HG02798 (cell line): Measurements from ENCODE around the gene SPDYE4.

ENCODE experiments used
- ATAC-seq: cut with Tn5 transposase; IDR thresholded peaks from one replicate; pipeline ENCODE4 v1.9.1; 2021; ENCODE audit warnings: mild to moderate bottlenecking; ENCODE audit not compliant: unreplicated experiment, poor library complexity

SPDYE4 gene

DNA sequence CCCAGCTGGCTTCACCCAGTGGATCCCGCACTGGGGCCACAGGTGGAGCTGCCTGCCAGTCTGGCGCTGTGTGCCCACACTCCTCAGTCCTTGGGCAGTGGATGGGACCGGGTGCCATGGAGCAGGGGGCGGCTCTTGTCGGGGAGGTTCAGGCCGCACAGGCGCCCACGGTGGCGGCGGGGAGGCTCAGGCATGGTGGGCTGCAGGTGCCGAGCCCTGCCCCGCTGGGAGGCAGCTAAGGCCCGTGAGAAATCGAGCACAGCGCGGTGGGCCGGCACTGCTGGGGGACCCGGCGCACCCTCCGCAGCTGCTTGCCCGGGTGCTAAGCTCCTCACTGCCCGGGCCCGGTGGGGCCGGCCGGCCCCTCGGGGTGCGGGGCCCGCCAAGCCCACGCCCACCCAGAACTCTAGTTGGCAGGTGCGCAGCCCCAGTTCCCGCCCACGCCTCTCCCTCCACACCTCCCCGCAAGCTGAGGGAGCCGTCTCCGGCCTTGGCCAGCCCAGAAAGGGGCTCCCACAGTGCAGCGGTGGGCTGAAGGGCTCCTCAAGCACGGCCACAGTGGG lies 40.3 kb downstream of the SPDYE4 start:
- ATAC-seq: no peak

DNA sequence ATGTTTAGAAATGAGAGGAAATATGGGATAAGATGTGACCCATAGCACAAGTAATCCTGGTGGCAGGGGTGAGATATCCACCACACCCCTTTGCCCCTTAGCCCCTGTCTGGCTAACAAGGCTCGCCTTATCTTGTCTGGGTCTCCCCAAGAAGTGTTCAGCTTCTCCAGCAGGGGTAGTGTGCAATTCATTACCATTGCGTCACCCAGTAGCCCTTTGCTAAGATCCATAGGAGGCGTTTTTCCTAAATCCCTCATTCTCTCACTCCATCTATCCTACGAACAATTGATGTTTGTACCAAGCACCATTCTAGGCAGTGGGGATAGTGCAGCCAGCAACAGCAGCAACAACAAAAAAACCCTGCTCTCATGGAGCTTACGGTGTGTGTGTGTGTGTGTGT lies 44.5 kb downstream of the SPDYE4 start:
- ATAC-seq: no peak

DNA sequence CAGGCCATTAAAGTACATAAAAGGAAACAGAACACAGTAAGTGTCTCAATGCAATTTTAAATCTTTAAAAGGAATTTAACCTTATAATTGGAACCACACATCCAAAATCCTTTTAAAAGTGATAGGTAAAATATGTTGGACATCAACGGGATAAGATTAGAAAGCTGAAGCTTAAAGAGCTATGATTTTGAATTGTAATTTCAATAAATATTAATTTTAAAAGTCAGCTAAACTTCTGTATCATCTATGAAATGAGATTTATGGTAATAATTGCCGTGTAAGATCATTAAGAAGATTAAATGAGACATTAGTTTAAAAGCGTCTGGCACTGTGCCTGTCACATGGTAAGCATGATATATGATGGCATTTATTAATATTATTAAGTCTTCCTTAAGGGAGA lies 45.0 kb downstream of the SPDYE4 start:
- no peak for ATAC-seq

DNA sequence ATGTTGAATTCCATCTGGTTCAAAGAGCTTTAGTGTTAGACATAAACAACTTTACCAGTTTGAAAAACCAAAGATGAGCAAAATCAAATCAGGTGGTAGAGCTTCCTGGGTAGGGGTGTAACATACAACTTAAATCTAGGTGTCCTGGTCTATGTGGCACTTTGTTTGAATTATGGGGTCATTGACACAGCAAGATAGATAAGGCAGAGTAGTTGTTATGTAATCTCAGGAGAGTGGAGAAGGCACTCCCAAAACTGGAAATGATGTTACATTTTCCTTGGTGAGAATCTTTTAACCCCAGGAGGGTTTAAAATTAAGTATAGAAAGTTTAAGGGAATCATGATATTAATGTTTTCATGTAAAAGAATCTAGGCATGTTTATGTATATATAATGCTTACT lies 45.6 kb downstream of the SPDYE4 start:
- ATAC-seq: no peak

DNA sequence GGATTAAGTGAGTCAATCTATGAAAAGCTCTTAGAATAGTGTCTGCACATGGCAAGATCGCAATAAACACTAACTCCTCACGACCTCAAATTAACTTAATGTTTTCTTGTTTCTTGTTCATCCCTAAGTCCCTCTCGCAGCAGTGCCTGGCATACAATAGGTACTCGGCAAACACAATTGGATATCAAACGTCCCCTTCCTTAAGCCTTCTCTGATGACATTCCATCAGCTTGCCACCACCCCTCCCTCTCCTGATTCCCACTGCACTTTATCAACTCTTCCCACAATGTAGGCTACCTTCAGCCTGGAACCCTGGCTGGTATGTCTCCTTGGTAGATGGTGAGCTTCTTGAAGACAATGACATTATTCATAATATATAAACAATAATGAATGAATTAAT lies 47.1 kb downstream of the SPDYE4 start:
- no peak for ATAC-seq

DNA sequence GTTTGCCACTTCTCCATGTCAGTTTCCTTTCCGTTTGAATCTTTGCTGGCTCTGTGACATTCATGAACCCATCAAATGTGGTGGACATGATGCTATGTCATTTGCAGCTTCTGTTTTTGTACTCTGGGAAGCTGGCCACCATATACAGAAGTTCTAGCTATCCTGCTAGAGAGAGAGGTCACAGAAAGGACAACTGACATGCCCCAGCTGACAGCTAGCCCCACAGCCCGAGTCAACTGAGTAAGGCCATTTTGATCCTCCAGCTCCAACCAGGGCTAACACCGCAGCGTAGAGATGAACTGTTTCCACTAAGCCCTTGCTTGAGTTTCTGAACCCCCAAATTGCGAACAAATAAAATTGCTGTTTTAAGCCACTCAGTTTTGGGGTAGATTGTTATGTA lies 47.5 kb downstream of the SPDYE4 start:
- ATAC-seq: no peak

DNA sequence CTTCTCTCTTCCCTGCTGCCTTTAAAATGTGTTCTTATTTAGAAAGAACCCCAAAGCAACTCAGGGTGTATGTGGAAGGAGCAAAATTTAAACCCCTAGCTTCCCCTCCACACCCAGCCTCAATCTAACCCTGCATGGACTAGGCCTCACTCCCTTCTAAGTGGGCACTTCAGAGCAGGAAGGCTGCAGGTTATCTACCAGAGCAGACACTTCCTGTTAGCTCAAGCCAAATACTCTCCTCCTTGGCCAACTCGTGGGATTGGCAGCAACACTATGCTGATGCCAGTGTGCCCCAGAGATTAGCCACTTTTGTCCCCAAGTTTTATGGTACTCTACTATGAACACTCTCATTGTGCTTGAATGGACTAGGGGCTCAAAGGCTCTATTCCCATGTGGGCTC lies 49.3 kb downstream of the SPDYE4 start:
- ATAC-seq: no peak

DNA sequence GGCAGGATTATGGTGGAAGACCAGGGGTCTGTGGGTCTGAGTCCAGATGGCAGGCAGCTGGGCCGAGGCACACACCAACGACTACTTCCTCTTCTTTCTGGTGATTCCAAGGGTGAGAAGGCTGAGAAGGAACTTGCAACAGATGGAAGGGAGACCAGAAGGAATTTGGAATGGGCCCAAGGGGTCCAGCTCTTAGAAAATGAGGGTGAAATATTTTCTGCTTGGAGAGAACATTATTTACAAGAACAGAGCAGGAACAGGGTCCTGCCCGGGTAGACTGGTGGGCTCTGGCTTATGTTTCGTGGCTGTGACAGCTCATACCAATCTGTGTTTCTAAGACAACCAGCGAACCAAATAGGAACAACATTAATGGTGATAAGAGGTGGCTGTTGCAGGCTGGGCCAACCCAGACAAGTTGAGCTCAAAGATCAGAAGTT lies 50.3 kb downstream of the SPDYE4 start:
- no peak for ATAC-seq

DNA sequence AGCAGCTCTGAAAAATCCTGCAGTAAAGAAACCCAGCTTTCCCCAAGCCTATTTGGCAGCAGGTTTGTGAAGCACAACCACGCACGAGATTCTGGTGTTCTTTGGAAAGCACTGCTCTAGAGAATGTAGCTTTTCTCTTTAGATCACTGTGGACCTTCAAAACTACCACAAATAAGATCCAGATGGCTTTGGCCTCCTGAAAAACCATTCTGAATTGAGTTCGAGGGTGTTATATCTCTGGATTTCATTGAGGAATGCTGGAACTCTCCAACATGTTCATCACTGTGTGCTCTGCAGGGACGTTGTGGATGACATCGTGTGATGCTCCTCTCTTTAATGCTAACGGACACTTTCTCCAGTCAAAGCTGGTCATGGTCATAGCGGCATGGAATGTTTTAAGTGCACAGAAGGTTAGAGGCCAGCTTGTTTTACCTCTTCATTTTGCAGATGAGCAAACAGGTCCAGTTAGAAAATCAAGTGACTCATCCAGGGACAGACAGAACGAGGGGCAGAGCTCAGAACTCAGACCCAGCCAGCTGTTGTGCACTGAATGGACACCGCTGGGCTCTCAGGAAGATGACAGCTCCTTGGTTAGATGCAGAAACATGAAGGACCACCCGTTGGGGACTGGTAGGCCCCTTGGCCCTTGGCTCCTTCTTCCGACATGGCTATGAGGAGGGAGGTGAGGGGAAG lies 50.9 kb downstream of the SPDYE4 start:
- ATAC-seq: no peak

DNA sequence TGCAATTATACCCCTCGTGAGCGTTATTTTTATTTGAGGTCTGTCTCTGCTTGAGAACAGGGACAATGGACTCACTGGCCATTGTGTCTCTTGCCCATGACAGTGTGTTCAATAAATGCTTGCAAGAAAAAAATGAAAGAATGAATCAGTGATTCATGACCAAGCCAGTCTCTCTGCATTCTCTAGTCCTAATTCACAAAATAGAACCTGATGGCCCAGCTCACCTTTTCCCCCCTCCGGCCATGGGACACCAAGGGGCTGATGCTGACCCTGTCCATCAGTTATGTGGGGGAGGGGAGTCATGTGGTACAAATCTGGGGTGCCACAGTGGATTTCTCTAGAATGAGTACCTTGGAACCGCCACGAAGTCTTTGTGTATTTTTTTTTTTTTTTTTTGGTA lies 51.9 kb downstream of the SPDYE4 start:
- ATAC-seq: no peak

DNA sequence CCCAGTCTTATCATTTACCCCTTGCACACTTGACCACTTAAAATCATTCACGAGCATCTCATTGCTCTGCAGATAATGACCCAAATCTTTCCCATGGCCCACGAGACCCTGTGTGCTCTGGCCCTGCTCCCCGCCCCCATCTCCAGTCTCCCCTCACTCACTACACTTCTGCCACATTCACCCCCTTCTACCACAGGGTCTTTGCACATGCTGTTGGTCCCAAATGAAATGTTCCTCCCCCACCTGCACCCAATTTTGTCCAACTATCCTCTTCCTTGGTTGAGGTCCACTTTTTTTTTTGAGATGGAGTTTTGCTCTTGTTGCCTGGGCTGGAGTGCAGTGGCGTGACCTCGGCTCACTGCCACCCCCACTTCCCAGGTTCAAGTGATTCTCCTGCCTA lies 52.9 kb downstream of the SPDYE4 start:
- ATAC-seq: no peak

DNA sequence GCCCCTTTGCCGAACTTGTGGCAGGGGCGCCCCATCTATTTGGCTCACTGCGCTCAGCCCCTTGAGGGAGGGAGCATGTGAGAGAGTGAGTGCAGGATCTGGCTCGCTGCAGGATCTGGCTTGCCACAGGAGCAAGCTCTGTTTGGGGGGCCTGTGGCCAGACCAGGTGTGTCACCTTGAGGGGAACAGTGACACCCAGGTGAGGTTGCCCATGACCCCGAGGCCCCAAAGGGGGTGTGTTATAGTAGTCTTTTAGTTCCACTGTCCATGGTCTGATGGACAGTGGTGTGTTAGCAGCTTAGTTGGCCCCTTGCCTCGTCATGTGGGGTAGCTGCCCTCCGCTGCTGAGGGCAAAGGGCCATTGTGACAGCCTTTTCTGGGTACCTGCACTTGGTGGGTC lies 55.3 kb downstream of the SPDYE4 start:
- no peak for ATAC-seq

DNA sequence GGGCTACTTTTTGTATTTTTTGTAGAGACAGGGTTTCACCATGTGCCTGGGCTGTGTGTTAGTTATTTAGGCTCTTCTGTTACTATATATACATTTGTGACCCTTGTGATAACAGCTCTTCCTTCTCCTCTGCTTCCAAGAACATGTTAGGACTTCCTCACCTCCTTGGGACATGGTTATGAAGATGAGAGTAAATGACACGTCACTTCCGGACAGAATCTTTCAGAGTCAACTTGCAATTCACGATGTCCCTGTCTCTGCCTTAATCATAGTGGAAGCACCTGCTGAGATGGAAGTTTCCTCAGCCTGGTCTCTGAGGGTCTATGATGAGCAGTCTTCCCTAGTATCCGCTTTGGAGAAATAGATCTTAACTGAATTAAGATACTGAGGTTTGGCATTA lies 56.6 kb downstream of the SPDYE4 start:
- ATAC-seq: no peak

DNA sequence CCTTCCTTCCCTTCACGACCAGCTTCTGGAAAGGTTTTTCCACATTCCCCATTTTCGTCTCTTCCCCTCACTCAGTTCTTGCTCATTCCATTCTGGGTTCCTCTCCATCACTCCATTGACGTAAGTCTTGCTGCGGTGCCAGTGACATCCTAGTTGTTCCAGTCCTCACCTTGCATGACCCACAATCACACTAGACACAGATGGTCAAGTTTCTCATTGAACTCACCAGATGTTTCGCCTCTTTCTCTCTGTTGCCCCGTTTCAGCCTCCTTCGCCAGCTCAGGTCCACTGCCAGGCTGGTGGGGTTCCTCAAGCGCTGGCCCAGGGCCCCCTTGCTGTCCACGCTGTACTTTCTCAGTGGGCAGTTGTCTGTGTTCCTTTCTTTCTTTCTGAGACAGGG lies 57.1 kb downstream of the SPDYE4 start:
- no peak for ATAC-seq
